ENCODE results near the gene GTF2A1. TPM values are rescaled to one million over a fixed set of nuclear protein-coding genes. Genes with fewer than 3 reads are reported as not detected.

Gene GTF2A1
- total and polyA plus RNA-seq, 2 donors (not counting 3 experiments of a cell fraction or from before 2014, with no cell fraction given), result 11.1 to 33.4 TPM

- H3K9me1 ChIP-seq (replicated peaks; ENCODE audit: control insufficient read depth, extremely low read depth, insufficient read depth, low read length), result no peaks in the 10 kb centered on the region
- no peak overlapping the region for H3K4me2 ChIP-seq (ENCODE audit: insufficient read depth, low read length)
- H3K9me3 ChIP-seq (replicated peaks; ENCODE audit: control insufficient read depth, insufficient read depth, low read length), result no peaks in the 10 kb centered on the region
- FAIRE-seq, result no peak
- H3K4me3 ChIP-seq (replicated peaks in 1 of 3; ENCODE audit: insufficient read depth in 1 of 3, low read depth in 1 of 3, low read length in 3 of 3), result no peak overlapping the region
- no peak for DNase-seq (ENCODE audit: low read depth, low spot score)
- dilution Hi-C loops (cut with MboI; ENCODE audit: extremely low pct_ligation_motif_present, low sequenced_read_pairs), result no loop called here
- POLR2A ChIA-PET, result no interaction called here
- no peaks in the 10 kb centered on the region for H3K27me3 ChIP-seq (ENCODE audit: control insufficient read depth in 2 of 2, insufficient read depth in 2 of 2, low read length in 2 of 2)
- no peaks in the 10 kb centered on the region for H3K79me2 ChIP-seq (ENCODE audit: control insufficient read depth, insufficient read depth, low read length)
- intact Hi-C loops (cut with micrococcal nuclease), result no loop called here
- H3K27ac ChIP-seq (ENCODE audit: insufficient read depth, low read depth, low read length), result no peak overlapping the region
- no peak overlapping the region for H2AFZ ChIP-seq (ENCODE audit: low read depth, low read length)
- BruUV-seq (replicated peaks), result no TSS peak
- no peak overlapping the region for H3K9ac ChIP-seq (replicated peaks; ENCODE audit: extremely low read depth, insufficient read depth, low read length)
- no peaks in the 10 kb centered on the region for H3K36me3 ChIP-seq (ENCODE audit: control insufficient read depth in 2 of 2, extremely low read depth in 1 of 2, insufficient read depth in 2 of 2, low read length in 2 of 2)
- TF ChIP-seq CTCF (IDR thresholded peaks at IDR 0.05; ENCODE audit: extremely low read depth in 1 of 2, insufficient read depth in 1 of 2, low read depth in 1 of 2, low read length in 2 of 2) (no peak), POLR2AphosphoS5 (IDR thresholded peaks at IDR 0.05; ENCODE audit: insufficient read depth, low read depth, low read length) (no peak), MYC (IDR thresholded peaks at IDR 0.05; ENCODE audit: low read depth, low read length) (no peak), MAX (IDR thresholded peaks at IDR 0.05; ENCODE audit: insufficient read depth, insufficient read length) (no peak), JUN (IDR thresholded peaks at IDR 0.05; ENCODE audit: borderline replicate concordance, insufficient read depth, insufficient read length, low read depth) (no peak), FOS (IDR thresholded peaks at IDR 0.05; ENCODE audit: borderline replicate concordance, insufficient read depth, low read length) (no peak), GATA2 (IDR thresholded peaks at IDR 0.05; ENCODE audit: insufficient read depth, insufficient read length, low read depth, low read length) (no peak), EZH2 (IDR thresholded peaks at IDR 0.05; ENCODE audit: borderline replicate concordance, low read depth, low read length, severe bottlenecking) (no peak), POLR2A (IDR thresholded peaks at IDR 0.05; ENCODE audit: low read depth, low read length) (no peak)
- no peaks in the 10 kb centered on the region for H4K20me1 ChIP-seq (replicated peaks; ENCODE audit: control insufficient read depth, extremely low read depth, insufficient read depth, low read length)
- H3K4me1 ChIP-seq (ENCODE audit: control insufficient read depth, extremely low read depth, insufficient read depth, low read length), result no peaks in the 10 kb centered on the region
- CTCF ChIA-PET, result interaction anchor here (0.8 kb wide), 1 partner anchor 64 kb away, joined by 3 read pairs; no protein-coding TSS in a partner anchor
These were observed 87.4 kb downstream of the GTF2A1 start for GRCh38 chr14:81133400-81133799.
